ENCODE data around the gene WSCD2. TPM values are rescaled to one million over a fixed set of nuclear protein-coding genes. Genes with fewer than 3 reads are reported as not detected.

The WSCD2 gene
- total RNA-seq, 1 donor from 2014 or later, result 1.9 TPM

- Mint-ChIP-seq H3K9me3 (no peaks in the 10 kb centered on the region), H3K36me3 (ENCODE audit: low read depth) (no peaks in the 10 kb centered on the region), H3K4me1 (no peaks in the 10 kb centered on the region), H3K4me3 (no peak overlapping the region), H3K27ac (no peak overlapping the region), H3K27me3 (peaks cover 2% of the 10 kb centered on the region)
- TF ChIP-seq CTCF (IDR thresholded peaks at IDR 0.05), result no peak
- ChIA-PET CTCF (no interaction called here), POLR2A (no interaction called here)
- DNase-seq (no peak), ATAC-seq (ENCODE audit: low read depth) (no peak)
- intact Hi-C loops (cut with micrococcal nuclease), result no loop called here
Measured at GRCh38 chr12:108271951-108272872, 143.1 kb downstream of the WSCD2 start.

GRCh38 chr12:108273217-108273616, 144.1 kb downstream of the WSCD2 start:
- CTCF ChIA-PET, result no interaction called here
- Mint-ChIP-seq H3K4me1 (no peaks in the 10 kb centered on the region), H3K9me3 (no peaks in the 10 kb centered on the region), H3K27me3 (peaks cover 2% of the 10 kb centered on the region), H3K4me3 (no peak overlapping the region), H3K27ac (no peak overlapping the region), H3K36me3 (ENCODE audit: low read depth) (no peaks in the 10 kb centered on the region)
- POLR2A ChIA-PET, result no interaction called here
- ATAC-seq (ENCODE audit: low read depth) (no peak), DNase-seq (no peak)
- TF ChIP-seq CTCF (IDR thresholded peaks at IDR 0.05), result no peak
- intact Hi-C loops (cut with micrococcal nuclease), result no loop called here

- Mint-ChIP-seq H3K4me1 (no peaks in the 10 kb centered on the region), H3K27me3 (peaks cover 7% of the 10 kb centered on the region), H3K4me3 (no peak overlapping the region), H3K36me3 (ENCODE audit: low read depth) (no peaks in the 10 kb centered on the region), H3K27ac (no peak overlapping the region), H3K9me3 (no peaks in the 10 kb centered on the region)
- ChIA-PET POLR2A (no interaction called here), CTCF (no interaction called here)
- intact Hi-C loops (cut with micrococcal nuclease), result no loop called here
- ATAC-seq (ENCODE audit: low read depth), result no peak
- no peak for TF ChIP-seq CTCF (IDR thresholded peaks at IDR 0.05)
- DNase-seq, result no peak
Measured at GRCh38 chr12:108277613-108278012, 148.5 kb downstream of the WSCD2 start.

GRCh38 chr12:108282160-108282559, 153.1 kb downstream of the WSCD2 start:
- POLR2A ChIA-PET, result no interaction called here
- DNase-seq, result no peak
- H3K9me3 Mint-ChIP-seq, result no peaks in the 10 kb centered on the region
- H3K27me3 Mint-ChIP-seq, result peaks cover 6% of the 10 kb centered on the region
- no peaks in the 10 kb centered on the region for H3K36me3 Mint-ChIP-seq (ENCODE audit: low read depth)
- no peak overlapping the region for H3K4me3 Mint-ChIP-seq
- ATAC-seq (ENCODE audit: low read depth), result no peak
- CTCF ChIA-PET, result no interaction called here
- no peak for TF ChIP-seq CTCF (IDR thresholded peaks at IDR 0.05)
- H3K4me1 Mint-ChIP-seq, result no peaks in the 10 kb centered on the region
- intact Hi-C loops (cut with micrococcal nuclease), result no loop called here
- no peak overlapping the region for H3K27ac Mint-ChIP-seq

GRCh38 chr12:108282676-108283075, 153.6 kb downstream of the WSCD2 start:
- POLR2A ChIA-PET, result no interaction called here

More at GRCh38 chr12:108282676-108283075, 153.6 kb downstream of the WSCD2 start:
- intact Hi-C loops (cut with micrococcal nuclease), result no loop called here
- Mint-ChIP-seq H3K4me1 (no peaks in the 10 kb centered on the region), H3K27me3 (peaks cover 6% of the 10 kb centered on the region), H3K36me3 (ENCODE audit: low read depth) (no peaks in the 10 kb centered on the region), H3K4me3 (no peak overlapping the region), H3K9me3 (no peaks in the 10 kb centered on the region), H3K27ac (no peak overlapping the region)
- TF ChIP-seq CTCF (IDR thresholded peaks at IDR 0.05), result no peak
- CTCF ChIA-PET, result no interaction called here
- DNase-seq (no peak), ATAC-seq (ENCODE audit: low read depth) (no peak)
